DND-41 (cell line): ENCODE results near the gene SND1.

Experiments used
- CTCF ChIP-seq: IDR thresholded peaks from 2 replicates; pipeline ENCODE4 v1.5.1; 2012; ENCODE audit warnings: borderline replicate concordance, low read length, moderate library complexity, mild to moderate bottlenecking; ENCODE audit not compliant: poor library complexity, severe bottlenecking; ENCODE audit errors: extremely low read depth
- EZH2 ChIP-seq: IDR thresholded peaks from 3 replicates; pipeline ENCODE4 v1.6.1; 2012; ENCODE audit warnings: borderline replicate concordance, low read depth, mild to moderate bottlenecking, moderate library complexity, low read length, inconsistent platforms; ENCODE audit not compliant: severe bottlenecking

- no peak for TF ChIP-seq EZH2
- TF ChIP-seq CTCF: no peak
Measured at GRCh38 chr7:127935847-127936376, 283.9 kb downstream of the SND1 start.
